ENCODE measurements around the gene C2orf76.

The C2orf76 gene

GRCh38 chr2:119261493-119262225 lies 105.0 kb downstream of the C2orf76 start:
- DNase-seq: no peak

GRCh38 chr2:119260646-119261492 lies 105.8 kb downstream of the C2orf76 start:
- no peak for DNase-seq

GRCh38 chr2:119259296-119259860 lies 107.3 kb downstream of the C2orf76 start:
- no peak for DNase-seq

GRCh38 chr2:119257198-119257597 lies 109.4 kb downstream of the C2orf76 start:
- DNase-seq: no peak

- DNase-seq: no peak
These were observed 110.1 kb downstream of the C2orf76 start for GRCh38 chr2:119256582-119256921.

GRCh38 chr2:119255760-119256581 lies 110.7 kb downstream of the C2orf76 start:
- no peak for DNase-seq

- DNase-seq: no peak
These were observed 112.0 kb downstream of the C2orf76 start for GRCh38 chr2:119254601-119255080.

GRCh38 chr2:119253760-119254600 lies 112.7 kb downstream of the C2orf76 start:
- no peak for DNase-seq

- no peak for DNase-seq
These were observed 113.4 kb downstream of the C2orf76 start for GRCh38 chr2:119253114-119253702.
